Neural cell (in vitro differentiated cells): ENCODE results near the gene SH3BP5. TPM values are rescaled to one million over a fixed set of nuclear protein-coding genes. Genes with fewer than 3 reads are reported as not detected.

Experiments
- H2AFZ ChIP-seq: fragments of 200-600, 300-800 bp; sonication (generic), shearing (Covaris generic); 2 replicates; pipeline ENCODE4 v1.6.0; 2014; ENCODE audit warnings: low read depth, mild to moderate bottlenecking, antibody characterized with exemption, low read length, moderate library complexity
- H3F3A ChIP-seq: fragments of 200-600 bp; shearing (Covaris generic); 2 replicates; pipeline ENCODE4 v1.6.1; 2016; ENCODE audit warnings: mild to moderate bottlenecking, moderate library complexity, mixed read lengths, antibody characterized with exemption, low read length; ENCODE audit not compliant: insufficient read depth, poor library complexity, severe bottlenecking
- H3K27ac ChIP-seq: fragments of 200-600, 300-800 bp; sonication (generic), shearing (Covaris generic); 2 replicates; pipeline ENCODE4 v1.5.1; 2014; ENCODE audit warnings: mild to moderate bottlenecking, low read length, moderate library complexity
- H3K27me3 ChIP-seq: fragments of 300-800, 200-600 bp; sonication (generic), shearing (Covaris generic); 2 replicates; pipeline ENCODE4 v1.6.0; 2014; ENCODE audit warnings: mild to moderate bottlenecking, low read depth, low read length, moderate library complexity; ENCODE audit not compliant: insufficient read depth
- H3K36me3 ChIP-seq: fragments of 300-800, 200-600 bp; sonication (generic), shearing (Covaris generic); 2 replicates; pipeline ENCODE4 v1.5.1; 2014; ENCODE audit warnings: mild to moderate bottlenecking, antibody characterized with exemption, low read length, moderate library complexity; ENCODE audit not compliant: insufficient read depth
- H3K4me2 ChIP-seq: fragments of 300-800, 200-600 bp; sonication (generic), shearing (Covaris generic); 2 replicates; pipeline ENCODE4 v1.6.0; 2014; ENCODE audit warnings: mild to moderate bottlenecking, low read length
- H3K4me3 ChIP-seq: fragments of 300-800, 200-600 bp; sonication (generic), shearing (Covaris generic); 2 replicates; pipeline ENCODE4 v1.5.1; 2014; ENCODE audit warnings: mild to moderate bottlenecking, low read length, moderate library complexity
- H3K79me2 ChIP-seq: fragments of 200-600 bp; shearing (Covaris generic); replicated peaks from 2 replicates; pipeline ENCODE4 v1.6.0; 2014; ENCODE audit warnings: mild to moderate bottlenecking, low read length, moderate library complexity; ENCODE audit not compliant: insufficient read depth
- H3K9ac ChIP-seq: fragments of 300-800, 200-600 bp; sonication (generic), shearing (Covaris generic); 2 replicates; pipeline ENCODE4 v1.6.1; 2016; ENCODE audit warnings: mild to moderate bottlenecking, low read length, mixed read lengths
- H3K9me2 ChIP-seq: fragments of 200-600 bp; shearing (Covaris generic); 2 replicates; pipeline ENCODE4 v1.6.1; 2016; ENCODE audit warnings: mild to moderate bottlenecking, low read length, mixed read lengths; ENCODE audit not compliant: insufficient read depth
- H3K9me3 ChIP-seq: fragments of 200-600, 300-800 bp; sonication (generic), shearing (Covaris generic); 2 replicates; pipeline ENCODE4 v1.6.1; 2016; ENCODE audit warnings: mild to moderate bottlenecking, mixed run types, low read length, moderate library complexity, mixed read lengths
- H4K20me1 ChIP-seq: fragments of 200-600 bp; shearing (Covaris generic); 2 replicates; pipeline ENCODE4 v1.6.1; 2016; ENCODE audit warnings: mild to moderate bottlenecking, mixed run types; ENCODE audit not compliant: insufficient read depth
- CTCF ChIP-seq: fragments of 450-650 bp; IDR thresholded peaks from 2 replicates; pipeline ENCODE4 v1.5.1; 2014; ENCODE audit warnings: antibody characterized with exemption, mild to moderate bottlenecking, moderate library complexity; ENCODE audit not compliant: poor library complexity, severe bottlenecking
- EP300 ChIP-seq: fragments of 450-650 bp; conservative IDR thresholded peaks from 2 replicates; pipeline ENCODE4 v1.6.1; 2014; ENCODE audit warnings: antibody characterized with exemption, mild to moderate bottlenecking, moderate library complexity; ENCODE audit not compliant: poor library complexity, severe bottlenecking
- EZH2 ChIP-seq: fragments of 200-600, 300-800 bp; shearing (Covaris generic), sonication (generic); IDR thresholded peaks from 2 replicates; pipeline ENCODE4 v1.6.1; 2014; ENCODE audit warnings: antibody characterized with exemption, low read length, borderline replicate concordance, mild to moderate bottlenecking; ENCODE audit not compliant: insufficient read depth, poor library complexity, severe bottlenecking
- POLR2AphosphoS5 ChIP-seq: IDR thresholded peaks from 2 replicates; pipeline ENCODE4 v1.6.1; 2012
- RAD21 ChIP-seq: fragments of 450-650 bp; conservative IDR thresholded peaks from 2 replicates; pipeline ENCODE4 v1.6.1; 2014; ENCODE audit warnings: antibody characterized with exemption, mild to moderate bottlenecking, moderate library complexity
- REST ChIP-seq: IDR thresholded peaks from 2 replicates; pipeline ENCODE4 v1.6.1; 2012; ENCODE audit warnings: borderline replicate concordance
- SMC3 ChIP-seq: fragments of 450-650 bp; conservative IDR thresholded peaks from 2 replicates; pipeline ENCODE4 v1.6.1; 2014; ENCODE audit warnings: antibody characterized with exemption, mild to moderate bottlenecking, moderate library complexity; ENCODE audit not compliant: poor library complexity
- TAF1 ChIP-seq: IDR thresholded peaks from 2 replicates; pipeline ENCODE4 v1.6.1; 2012; ENCODE audit warnings: low read depth
- polyA plus RNA-seq: library from polyadenylated mRNA; depleted of rRNA; stranded (reverse); fragments of >200 nt; gene quantifications from 2 replicates; pipeline ENCODE4 v1.2.3, GENCODE V29; 2014

Gene SH3BP5
- polyA plus RNA-seq, 1 donor from 2014 or later = 166 TPM

- Histone ChIP-seq H3K9ac (no peak overlapping the region), H3K27ac (no peak overlapping the region), H3K9me2 (no peaks in the 10 kb centered on the region), H3K4me2 (no peak overlapping the region), H3K27me3 (no peaks in the 10 kb centered on the region), H2AFZ (no peak overlapping the region), H4K20me1 (no peaks in the 10 kb centered on the region), H3F3A (no peaks in the 10 kb centered on the region), H3K79me2 (no peaks in the 10 kb centered on the region), H3K9me3 (no peaks in the 10 kb centered on the region), H3K4me3 (no peak overlapping the region), H3K36me3 (peaks cover 10% of the 10 kb centered on the region)
- TF ChIP-seq REST (no peak), POLR2AphosphoS5 (no peak)
These were observed 108.5 kb downstream of the SH3BP5 start for GRCh38 chr3:15223685-15224572.

GRCh38 chr3:15221574-15222217 is 110.7 kb downstream of the SH3BP5 start:
- no peak overlapping the region for H3K27ac ChIP-seq
- peaks cover 14% of the 10 kb centered on the region for H3K36me3 ChIP-seq
- no peak overlapping the region for H3K4me3 ChIP-seq
- H3K27me3 ChIP-seq = no peaks in the 10 kb centered on the region
- no peaks in the 10 kb centered on the region for H3F3A ChIP-seq
- TF ChIP-seq RAD21 = no peak
- no peak for TF ChIP-seq EZH2
- TF ChIP-seq SMC3 = no peak
- no peak for TF ChIP-seq REST
- TF ChIP-seq CTCF = no peak
- no peak for TF ChIP-seq TAF1
- TF ChIP-seq EP300 = no peak
- no peaks in the 10 kb centered on the region for H3K9me2 ChIP-seq
- H3K9me3 ChIP-seq = no peaks in the 10 kb centered on the region
- no peaks in the 10 kb centered on the region for H3K79me2 ChIP-seq
- H4K20me1 ChIP-seq = no peaks in the 10 kb centered on the region
- H3K9ac ChIP-seq = no peak overlapping the region
- H2AFZ ChIP-seq = no peak overlapping the region
- H3K4me2 ChIP-seq = no peak overlapping the region
